ENCODE data around the gene DAG1.

GRCh38 chr3:49492969-49493368, 22.9 kb downstream of the DAG1 start:
- TF ChIP-seq, protein P1, sequence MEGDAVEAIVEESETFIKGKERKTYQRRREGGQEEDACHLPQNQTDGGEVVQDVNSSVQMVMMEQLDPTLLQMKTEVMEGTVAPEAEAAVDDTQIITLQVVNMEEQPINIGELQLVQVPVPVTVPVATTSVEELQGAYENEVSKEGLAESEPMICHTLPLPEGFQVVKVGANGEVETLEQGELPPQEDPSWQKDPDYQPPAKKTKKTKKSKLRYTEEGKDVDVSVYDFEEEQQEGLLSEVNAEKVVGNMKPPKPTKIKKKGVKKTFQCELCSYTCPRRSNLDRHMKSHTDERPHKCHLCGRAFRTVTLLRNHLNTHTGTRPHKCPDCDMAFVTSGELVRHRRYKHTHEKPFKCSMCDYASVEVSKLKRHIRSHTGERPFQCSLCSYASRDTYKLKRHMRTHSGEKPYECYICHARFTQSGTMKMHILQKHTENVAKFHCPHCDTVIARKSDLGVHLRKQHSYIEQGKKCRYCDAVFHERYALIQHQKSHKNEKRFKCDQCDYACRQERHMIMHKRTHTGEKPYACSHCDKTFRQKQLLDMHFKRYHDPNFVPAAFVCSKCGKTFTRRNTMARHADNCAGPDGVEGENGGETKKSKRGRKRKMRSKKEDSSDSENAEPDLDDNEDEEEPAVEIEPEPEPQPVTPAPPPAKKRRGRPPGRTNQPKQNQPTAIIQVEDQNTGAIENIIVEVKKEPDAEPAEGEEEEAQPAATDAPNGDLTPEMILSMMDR (IDR thresholded peaks at IDR 0.05 in 8 of 11, conservative IDR thresholded peaks at IDR 0.05 in 3 of 11): no peak
- no peak for TF ChIP-seq POLR2A (IDR thresholded peaks at IDR 0.05)
- no peak for TF ChIP-seq POLR2AphosphoS5 (IDR thresholded peaks at IDR 0.05)
